ENCODE data around the gene LRRK1.
"Not testable (repeated sequence)": the region's sequence is repeated elsewhere in the genome, so short reads cannot be mapped to it uniquely, and the experiment has no call there.

The LRRK1 gene

DNA sequence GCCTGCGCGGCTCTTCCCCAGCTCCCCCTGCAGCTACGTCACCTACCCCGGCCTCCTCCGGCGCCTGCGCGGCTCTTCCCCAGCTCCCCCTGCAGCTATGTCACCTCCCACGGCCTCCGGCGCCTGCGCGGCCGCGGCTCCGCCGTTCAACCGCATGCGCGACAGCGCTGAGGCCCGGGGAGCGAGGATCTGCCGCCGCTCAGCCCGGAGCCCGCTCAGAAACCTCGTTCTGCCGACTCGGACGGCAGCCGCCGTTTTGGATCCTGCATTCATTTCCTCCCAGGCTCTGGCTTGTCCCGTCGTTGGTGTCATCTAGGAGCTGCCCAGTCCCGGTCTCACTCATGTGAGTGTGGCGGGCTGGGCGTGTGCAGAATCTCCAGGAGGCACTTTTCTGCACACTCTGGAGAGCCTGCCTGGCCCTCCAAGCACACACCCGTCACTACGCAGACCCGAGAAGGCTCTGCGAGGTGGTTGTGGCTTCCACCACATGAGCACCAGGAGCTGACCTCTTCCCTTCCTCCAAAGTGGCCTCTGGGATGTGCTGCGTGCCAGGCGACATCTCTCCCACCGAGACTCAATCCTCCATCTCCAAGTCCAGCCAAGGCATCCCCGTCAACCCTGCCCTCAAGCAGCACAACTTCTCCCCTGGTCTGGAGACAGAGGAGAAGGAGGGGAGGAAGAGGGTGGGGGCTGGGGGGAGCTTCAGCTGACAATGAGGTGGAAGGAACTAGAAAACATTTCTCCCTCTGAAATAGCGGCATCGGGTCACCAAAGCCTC lies 167.4 kb downstream of the LRRK1 start:
- no peak for DNase-seq

DNA sequence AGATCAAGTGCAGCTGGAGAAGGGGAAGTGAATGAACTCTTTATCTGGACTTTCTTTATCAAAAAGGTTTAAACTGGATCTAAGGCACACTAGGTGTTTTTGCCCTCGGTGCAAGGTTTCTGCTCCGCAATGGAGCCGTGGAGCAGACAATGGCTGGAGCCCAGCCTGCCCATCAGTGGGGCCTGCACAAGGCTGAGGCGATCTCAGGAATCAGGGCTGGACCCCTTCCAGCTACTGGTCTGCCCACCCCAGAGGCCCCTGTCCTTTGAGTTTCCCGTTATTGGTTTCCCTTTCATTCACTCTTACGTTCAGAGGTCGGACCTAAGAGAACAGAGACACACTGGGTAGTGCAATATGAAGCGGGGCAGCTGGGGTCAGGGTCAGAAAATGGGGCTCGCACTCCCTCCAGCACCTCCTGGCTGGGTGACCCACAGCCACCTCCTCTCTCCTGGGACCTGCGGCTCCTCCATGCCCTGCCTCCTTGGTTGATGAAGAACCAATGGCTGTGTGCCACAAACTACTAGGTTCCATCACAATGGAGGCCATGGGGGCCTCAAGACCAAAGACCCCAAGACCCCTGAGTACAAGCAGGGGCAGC lies 168.1 kb downstream of the LRRK1 start:
- no peak for DNase-seq

DNA sequence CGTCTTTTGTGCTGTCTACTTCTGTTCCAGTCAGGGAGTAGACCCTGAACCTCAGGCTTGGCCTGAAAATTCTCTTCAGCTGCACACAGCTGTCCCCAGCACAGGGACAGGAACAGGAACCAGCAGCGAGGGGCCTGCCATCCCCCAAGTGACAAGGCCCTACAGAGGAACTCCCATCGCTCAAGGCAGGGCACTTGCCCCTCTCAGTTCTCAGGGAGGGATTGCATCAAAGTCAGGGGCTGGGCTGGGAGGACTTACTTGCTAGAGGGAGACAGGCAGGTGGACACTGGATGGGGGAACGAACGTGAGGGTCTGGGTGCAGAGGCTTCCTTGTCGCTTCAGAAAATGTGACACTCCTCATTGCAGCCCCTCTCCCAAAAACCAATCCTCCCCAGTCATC lies 169.1 kb downstream of the LRRK1 start:
- DNase-seq: no peak

- DNase-seq: peak; percentile 78
Measured at GRCh38 chr15:101088788-101089578, 169.8 kb downstream of the LRRK1 start.

DNA sequence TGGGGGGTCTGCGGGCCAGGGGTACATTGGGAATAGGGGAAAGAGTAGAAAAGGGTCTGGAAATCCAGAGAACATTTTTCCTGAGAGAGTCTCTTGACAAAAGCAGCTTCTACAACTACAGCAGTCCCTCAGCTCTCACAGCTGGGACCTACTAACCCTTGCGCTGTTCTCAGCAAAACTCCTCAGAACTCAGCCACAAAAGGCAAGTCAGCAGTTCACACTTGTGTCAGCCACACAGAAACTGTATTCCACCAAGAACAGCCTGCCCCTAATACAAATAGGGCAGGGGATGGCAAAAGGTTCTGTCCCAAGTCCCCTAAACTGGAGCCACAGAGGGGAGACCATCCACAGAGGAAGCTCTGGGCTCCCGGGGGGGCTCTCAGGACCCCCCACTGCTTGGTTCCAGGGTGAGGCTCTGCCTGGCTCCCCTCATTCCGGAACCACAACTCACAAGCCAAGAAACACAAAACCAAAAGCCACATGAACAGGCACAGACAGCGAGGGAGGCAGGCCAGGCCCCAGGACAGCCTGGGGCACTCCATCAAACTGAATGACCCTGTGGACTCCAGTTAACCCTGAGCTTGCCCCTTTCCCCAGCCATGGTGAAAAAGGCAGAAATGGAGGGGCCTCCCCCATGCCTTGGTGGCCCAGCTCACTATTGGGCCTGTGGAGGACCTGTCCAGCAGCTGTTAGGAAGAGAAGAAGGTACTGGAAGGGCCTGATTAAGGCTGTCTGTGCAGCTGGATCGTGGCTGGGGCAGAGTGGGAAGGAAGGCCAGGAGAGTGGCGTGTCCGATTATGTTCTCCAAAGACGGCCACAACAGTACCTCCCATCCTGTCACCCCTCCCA lies 170.6 kb downstream of the LRRK1 start:
- no peak for DNase-seq

GRCh38 chr15:101090428-101090790 lies 171.3 kb downstream of the LRRK1 start:
- no peak for DNase-seq

GRCh38 chr15:101091080-101092017 lies 172.2 kb downstream of the LRRK1 start:
- no peak for DNase-seq

DNA sequence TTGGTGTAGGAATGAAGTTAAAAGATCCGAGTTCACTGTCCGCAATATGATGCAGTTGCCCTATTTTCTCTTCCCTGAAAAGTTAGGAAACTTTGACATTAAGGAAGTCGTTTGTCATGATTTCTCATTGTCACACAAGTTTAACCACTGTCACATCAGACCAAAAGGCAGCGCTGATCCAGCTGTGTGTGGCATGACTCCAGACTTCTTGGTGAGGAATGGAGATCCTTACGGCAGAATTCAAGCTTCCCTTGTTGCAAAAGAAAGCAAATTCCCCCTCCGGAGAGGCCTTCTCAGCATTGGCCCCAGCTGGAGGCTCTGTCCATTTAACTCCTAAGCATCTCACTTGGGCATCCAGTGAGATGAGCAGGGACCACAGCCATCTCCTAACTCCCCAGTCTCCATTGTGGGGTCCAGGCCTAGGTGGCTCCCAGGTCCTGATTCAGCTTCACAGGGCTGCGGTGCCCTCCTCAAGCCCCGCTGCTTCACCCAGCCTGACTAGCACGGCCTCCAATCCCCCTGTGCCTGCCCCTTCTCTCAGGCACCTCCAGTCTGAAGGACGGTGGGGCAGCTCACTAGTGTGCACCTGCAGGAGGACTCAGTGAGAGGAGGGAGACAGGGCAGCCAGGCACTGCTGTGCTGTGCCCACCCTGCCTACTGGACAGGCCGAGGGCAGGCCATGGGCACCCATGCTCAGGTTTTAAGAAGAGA lies 173.2 kb downstream of the LRRK1 start:
- DNase-seq: no peak

- no peak for DNase-seq
Measured at GRCh38 chr15:101092867-101093202, 173.7 kb downstream of the LRRK1 start.

- no peak for DNase-seq
Measured at GRCh38 chr15:101093958-101094357, 174.8 kb downstream of the LRRK1 start.

GRCh38 chr15:101095796-101096406 lies 176.7 kb downstream of the LRRK1 start:
- DNase-seq: not testable (repeated sequence)

- no peak for DNase-seq
Measured at GRCh38 chr15:101097111-101097510, 178.0 kb downstream of the LRRK1 start.

GRCh38 chr15:101099183-101099582 lies 180.0 kb downstream of the LRRK1 start:
- no peak for DNase-seq

DNA sequence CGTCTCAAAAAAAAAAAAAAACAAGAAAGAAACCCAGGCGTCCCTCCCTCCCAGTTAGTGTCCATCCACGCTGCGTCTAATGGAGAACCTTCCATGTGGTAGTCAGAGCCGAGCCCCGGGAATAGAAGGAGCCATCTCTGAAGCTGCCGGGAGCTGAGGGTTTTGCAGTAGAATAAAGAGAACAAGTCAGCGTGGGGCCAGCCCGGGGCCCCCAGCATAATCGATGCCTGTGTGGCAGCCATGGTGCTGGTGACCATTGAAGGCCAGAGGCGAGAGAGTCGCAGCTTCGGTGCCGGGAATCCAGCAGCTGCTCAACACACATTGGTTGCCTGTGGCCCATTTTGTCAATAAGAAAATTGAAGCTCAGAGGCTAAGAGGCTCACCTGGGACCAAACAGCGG lies 181.0 kb downstream of the LRRK1 start:
- no peak for DNase-seq

DNA sequence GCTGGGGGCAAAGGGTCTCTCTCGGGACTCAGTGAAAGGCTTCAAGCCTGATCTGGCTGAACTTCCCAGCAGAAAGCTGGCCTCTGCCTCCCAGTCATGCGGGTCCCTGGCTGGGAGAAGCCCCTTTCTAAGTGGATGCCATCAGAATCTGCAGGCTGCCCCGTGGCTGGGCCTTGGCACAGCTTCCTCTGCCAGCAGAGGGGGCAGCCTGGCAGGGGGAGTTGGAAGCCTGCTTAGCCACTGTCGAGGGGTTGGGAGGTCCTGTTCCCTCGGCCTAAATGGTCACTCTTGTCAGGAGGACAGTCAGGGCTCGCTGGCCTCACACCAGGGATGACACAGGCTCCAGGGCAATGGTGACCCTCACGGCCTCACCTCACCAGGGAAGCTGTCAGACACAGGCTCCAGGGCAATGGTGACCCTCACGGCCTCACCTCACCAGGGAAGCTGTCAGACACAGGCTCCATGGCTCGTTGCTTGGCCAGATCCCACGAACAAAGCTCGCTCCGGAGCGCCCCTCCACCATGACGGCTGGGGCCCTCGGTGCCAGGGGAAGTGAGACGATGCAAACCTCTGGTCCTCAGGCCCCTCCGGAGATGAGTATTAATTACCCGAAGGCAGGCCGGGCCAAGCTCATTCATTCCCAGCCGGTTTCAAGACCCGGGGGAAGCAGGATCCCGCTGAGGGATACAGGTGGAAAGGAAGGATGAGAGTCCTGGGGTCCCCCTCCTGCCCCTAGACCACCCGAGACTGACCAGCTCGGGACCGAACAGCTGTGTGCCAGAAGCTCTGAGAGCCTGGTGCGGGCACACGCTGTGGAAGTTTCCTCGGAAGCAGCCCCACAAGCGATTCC lies 181.7 kb downstream of the LRRK1 start:
- no peak for DNase-seq

DNA sequence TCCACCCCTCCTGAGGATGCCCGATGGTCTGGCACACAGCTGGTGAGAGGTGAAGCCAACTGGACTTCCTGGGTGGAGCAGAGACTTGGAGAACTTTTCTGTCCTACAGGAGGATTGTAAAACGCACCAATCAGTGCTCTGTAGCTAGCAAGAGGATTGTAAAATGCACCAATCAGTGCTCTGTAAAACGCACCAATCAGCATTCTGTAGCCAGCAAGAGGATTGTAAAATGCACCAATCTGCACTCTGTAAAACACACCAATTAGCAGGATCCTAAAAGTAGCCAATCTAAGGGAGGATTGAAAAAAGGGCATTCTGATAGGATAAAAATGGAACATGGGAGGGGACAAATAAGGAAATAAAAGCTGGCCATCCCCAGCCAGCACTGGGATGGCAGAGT lies 182.5 kb downstream of the LRRK1 start:
- no peak for DNase-seq

- DNase-seq: no peak
Measured at GRCh38 chr15:101102746-101103145, 183.6 kb downstream of the LRRK1 start.

DNA sequence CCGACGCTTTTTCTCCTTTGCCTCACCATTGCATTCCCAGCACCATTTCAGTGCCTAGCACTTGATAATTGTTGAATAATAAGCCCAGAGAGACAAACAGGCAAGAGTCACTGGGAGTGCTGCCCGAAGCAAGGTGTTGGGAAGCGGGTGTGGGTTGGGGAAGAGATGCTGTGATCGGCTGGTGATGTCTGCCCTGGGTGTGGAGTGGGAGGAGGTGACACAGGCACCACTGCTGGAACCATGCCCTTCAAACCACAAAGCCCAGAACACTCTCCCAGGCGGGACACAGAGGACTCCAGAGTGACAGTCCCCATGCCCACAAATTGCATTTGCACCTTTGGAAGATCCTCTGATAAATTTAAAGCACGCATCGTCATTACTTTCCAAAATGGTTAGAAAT lies 184.4 kb downstream of the LRRK1 start:
- no peak for DNase-seq

GRCh38 chr15:101104141-101104540 lies 185.0 kb downstream of the LRRK1 start:
- no peak for DNase-seq
